Testis (tissue), 3 donors: Measurements from ENCODE around the gene VSIG10L2. TPM values are rescaled to one million over a fixed set of nuclear protein-coding genes. Genes with fewer than 3 reads are reported as not detected.

ENCODE experiments used
- DNase-seq: peaks from one replicate; pipeline ENCODE4 v3.0.0-alpha.2; 2019
- H3K27ac ChIP-seq, 2 donors: fragments of 200-600 bp; sonication (generic); one replicate each; pipeline ENCODE4 v1.5.1; 2019
- H3K27me3 ChIP-seq: fragments of 200-600 bp; sonication (generic); one replicate; pipeline ENCODE4 v1.5.1; 2019
- H3K36me3 ChIP-seq: fragments of 200-600 bp; sonication (generic); one replicate; pipeline ENCODE4 v1.5.1; 2017; ENCODE audit warnings: low read depth; ENCODE audit errors: missing control alignments
- H3K4me1 ChIP-seq: fragments of 200-600 bp; sonication (generic); one replicate; pipeline ENCODE4 v1.5.1; 2019
- H3K4me3 ChIP-seq, 2 donors: fragments of 200-600 bp; sonication (generic); one replicate each; pipeline ENCODE4 v1.5.1; 2017 to 2019
- H3K9me3 ChIP-seq: fragments of 200-600 bp; sonication (generic); one replicate; pipeline ENCODE4 v1.5.1; 2017
- CTCF ChIP-seq, 3 experiments: fragments of 450-650 bp in 2 of 3; fragments of 200-600 bp in 1 of 3; sonication (generic) in 1 of 3; IDR thresholded peaks; one replicate each; pipeline ENCODE4 v1.5.1; 2016 to 2019; ENCODE audit warnings: antibody characterized with exemption in 3 of 3, mild to moderate bottlenecking in 2 of 3, moderate library complexity in 1 of 3
- POLR2A ChIP-seq: fragments of 450-650 bp; IDR thresholded peaks from one replicate; pipeline ENCODE4 v1.6.1; 2017; ENCODE audit warnings: antibody characterized with exemption, mild to moderate bottlenecking, moderate library complexity
- WGBS, 2 donors: methylation state at CpG; one replicate each; pipeline ENCODE4 v1.1.5; 2018; 5-methylcytosine and 5-hydroxymethylcytosine counted together
- intact Hi-C: fragments of 100-400 bp; cut with DNase I; formaldehyde crosslinking; loops from one replicate; pipeline ENCODE4 v1.15.1; 2023; ENCODE audit warnings: low total_unique reads
- polyA plus RNA-seq: library from polyadenylated mRNA; stranded (reverse); fragments of 350-450 nt; fragmentation: Illumina TruSeq; extraction: RNeasy Lipid Tissue Mini Kit (QIAGEN cat#74804); gene quantifications from one replicate; pipeline ENCODE4 v1.2.3, GENCODE V29; 2014; ENCODE audit warnings: low read depth, low replicate concordance; ENCODE audit not compliant: insufficient read depth
- total RNA-seq, 2 donors: library from RNA; depleted of rRNA; stranded (reverse); fragments of >200 nt; gene quantifications; one replicate each; pipeline ENCODE4 v1.2.3, GENCODE V29; 2016

The VSIG10L2 gene
- total and polyA plus RNA-seq, 3 donors from 2014 or later: not detected

GRCh38 chr11:125977333-125977732, 31.5 kb downstream of the VSIG10L2 start:
- no peak for TF ChIP-seq CTCF (IDR thresholded peaks at IDR 0.05)
- no peak for TF ChIP-seq POLR2A
- DNase-seq: no peak
- WGBS, 2 donors: 89 to 94% methylated on average over 3 of the region's 3 CpGs
- no peaks in the 10 kb centered on the region for H3K27me3 ChIP-seq
- no peaks in the 10 kb centered on the region for H3K36me3 ChIP-seq
- H3K9me3 ChIP-seq: no peaks in the 10 kb centered on the region
- H3K27ac ChIP-seq: no peak overlapping the region
- H3K4me3 ChIP-seq: no peak overlapping the region
- peaks cover 7% of the 10 kb centered on the region for H3K4me1 ChIP-seq
- intact Hi-C loops: no loop called here

GRCh38 chr11:125978181-125978716, 32.4 kb downstream of the VSIG10L2 start:
- Histone ChIP-seq H3K4me1 (peaks cover 7% of the 10 kb centered on the region), H3K27me3 (no peaks in the 10 kb centered on the region), H3K9me3 (no peaks in the 10 kb centered on the region), H3K4me3 (no peak overlapping the region), H3K36me3 (no peaks in the 10 kb centered on the region), H3K27ac (no peak overlapping the region)
- 74 to 82% methylated on average over 6 of the region's 6 CpGs for WGBS, 2 donors
- no peak for DNase-seq
- TF ChIP-seq POLR2A (no peak), CTCF (IDR thresholded peaks at IDR 0.05) (no peak)
- intact Hi-C loops: no loop called here

DNA sequence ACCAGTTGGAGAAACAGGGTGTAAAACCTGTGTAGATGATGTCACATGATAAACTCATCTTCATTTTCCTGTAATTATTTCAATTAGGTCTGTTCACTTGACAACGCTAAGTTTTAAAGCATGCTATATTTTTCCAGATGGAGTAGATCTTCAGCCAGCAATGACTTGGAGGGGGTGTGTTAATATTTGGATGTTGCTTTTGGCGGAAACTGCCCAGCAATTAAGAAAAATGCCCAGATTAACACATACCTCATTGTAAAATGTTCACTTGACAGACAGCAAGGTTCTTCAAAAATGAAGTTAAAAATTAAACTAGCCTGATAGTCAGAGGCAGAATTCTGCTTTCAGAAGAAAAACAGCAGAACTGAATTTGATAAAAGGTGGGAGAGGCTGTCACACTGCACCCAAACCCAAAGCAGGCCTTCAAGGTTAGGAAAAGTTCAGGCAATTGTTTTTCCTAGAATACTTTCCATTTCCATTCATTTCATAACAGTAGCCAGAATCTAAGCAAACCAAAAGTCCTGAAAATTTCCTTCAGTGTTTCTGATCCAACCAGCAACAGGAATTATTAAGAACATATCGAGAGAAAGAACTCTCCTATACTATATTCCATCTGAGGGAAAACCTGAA, 33.0 kb downstream of the VSIG10L2 start:
- Histone ChIP-seq H3K36me3 (no peaks in the 10 kb centered on the region), H3K4me1 (peaks cover 7% of the 10 kb centered on the region), H3K9me3 (no peaks in the 10 kb centered on the region), H3K27me3 (no peaks in the 10 kb centered on the region), H3K27ac (no peak overlapping the region), H3K4me3 (no peak overlapping the region)
- intact Hi-C loops: no loop called here
- DNase-seq: no peak
- WGBS, 2 donors: 45 to 88% methylated on average over 3 of the region's 3 CpGs
- TF ChIP-seq POLR2A: no peak
- no peak for TF ChIP-seq CTCF (IDR thresholded peaks at IDR 0.05)

- no peaks in the 10 kb centered on the region for H3K9me3 ChIP-seq
- no peaks in the 10 kb centered on the region for H3K27me3 ChIP-seq
- intact Hi-C loops: no loop called here
- H3K4me1 ChIP-seq: peaks cover 7% of the 10 kb centered on the region
- H3K4me3 ChIP-seq: no peak overlapping the region
- WGBS, 2 donors: 84% methylated on average over 3 of the region's 3 CpGs
- TF ChIP-seq POLR2A: no peak
- TF ChIP-seq CTCF (IDR thresholded peaks at IDR 0.05): no peak
- no peak overlapping the region for H3K27ac ChIP-seq
- H3K36me3 ChIP-seq: no peaks in the 10 kb centered on the region
- no peak for DNase-seq
Observed at GRCh38 chr11:125979511-125979910, 33.7 kb downstream of the VSIG10L2 start.

DNA sequence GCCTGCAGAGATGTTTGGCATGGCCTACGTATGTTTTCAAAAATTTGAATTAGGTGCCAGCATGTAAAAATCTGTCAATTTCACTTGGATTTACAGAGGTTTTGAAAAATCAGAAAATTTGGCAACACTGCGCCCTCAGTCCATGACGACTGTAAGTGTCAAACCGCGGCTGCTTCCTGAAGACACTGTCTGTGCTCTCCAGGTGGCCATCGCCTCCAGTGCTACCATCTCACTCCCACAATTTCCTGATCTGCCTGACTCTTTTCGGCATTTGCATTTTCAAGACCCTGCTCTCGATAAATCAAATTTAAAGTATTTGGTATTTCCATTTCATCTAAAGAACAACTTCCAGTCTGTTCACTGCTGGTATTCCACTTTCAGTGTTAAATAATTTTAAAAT, 34.6 kb downstream of the VSIG10L2 start:
- Histone ChIP-seq H3K4me3 (no peak overlapping the region), H3K27ac (no peak overlapping the region), H3K27me3 (no peaks in the 10 kb centered on the region), H3K4me1 (peaks cover 7% of the 10 kb centered on the region), H3K9me3 (no peaks in the 10 kb centered on the region), H3K36me3 (no peaks in the 10 kb centered on the region)
- no peak for DNase-seq
- intact Hi-C loops: no loop called here
- TF ChIP-seq POLR2A (no peak), CTCF (IDR thresholded peaks at IDR 0.05) (no peak)
- WGBS, 2 donors: 92 to 94% methylated on average over 8 of the region's 8 CpGs
